Calu3 (cell line): ENCODE results near the gene OGFOD3. TPM values are rescaled to one million over a fixed set of nuclear protein-coding genes. Genes with fewer than 3 reads are reported as not detected.

Experiments used
- BruUV-seq: library from RNA; stranded (reverse); fragments of 400-500 nt; replicated peaks from 2 replicates; lab custom pipeline; 2021; lab: Mats Ljungman, UMichigan
- CTCF ChIA-PET: fragments of 300-600 bp; sonication (Branson Sonifier 250); formaldehyde crosslinking; loops from one replicate; lab custom pipeline; 2022; ENCODE audit warnings: antibody characterized with exemption; lab: Charles Lee
- DNase-seq: peaks from one replicate; pipeline ENCODE4 v3.0.0; 2022
- H3K27ac Mint-ChIP-seq: one replicate; pipeline ENCODE4 v1.8.0; 2022; ENCODE audit warnings: mixed read lengths; ENCODE audit not compliant: unreplicated experiment
- H3K27me3 Mint-ChIP-seq: one replicate; pipeline ENCODE4 v1.8.0; 2022; ENCODE audit warnings: mixed read lengths; ENCODE audit not compliant: unreplicated experiment
- H3K36me3 Mint-ChIP-seq: one replicate; pipeline ENCODE4 v1.8.0; 2022; ENCODE audit warnings: mild to moderate bottlenecking, moderate library complexity, mixed read lengths; ENCODE audit not compliant: insufficient read depth, unreplicated experiment
- H3K4me1 Mint-ChIP-seq: one replicate; pipeline ENCODE4 v1.8.0; 2022; ENCODE audit warnings: mild to moderate bottlenecking, low read depth, mixed read lengths; ENCODE audit not compliant: unreplicated experiment
- H3K4me3 Mint-ChIP-seq: one replicate; pipeline ENCODE4 v1.8.0; 2022; ENCODE audit warnings: mild to moderate bottlenecking, low read depth, moderate library complexity, mixed read lengths; ENCODE audit not compliant: unreplicated experiment
- H3K9me3 Mint-ChIP-seq: one replicate; pipeline ENCODE4 v1.8.0; 2022; ENCODE audit warnings: low read depth, mixed read lengths; ENCODE audit not compliant: unreplicated experiment
- CTCF ChIP-seq: fragments of 200-600 bp; IDR thresholded peaks from one replicate; pipeline ENCODE4 v1.8.0; 2022; ENCODE audit warnings: antibody characterized with exemption; ENCODE audit not compliant: unreplicated experiment
- intact Hi-C: fragments of 100-400 bp; cut with micrococcal nuclease; formaldehyde crosslinking; loops from one replicate; pipeline ENCODE4 v1.10.0; 2022; ENCODE audit not compliant: unreplicated experiment
- total RNA-seq: library from RNA; stranded (reverse); gene quantifications from 2 replicates; pipeline ENCODE4 v1.2.3, GENCODE V29; 2022

OGFOD3 gene
- total RNA-seq, 1 experiment from 2014 or later = 29.0 TPM

DNA sequence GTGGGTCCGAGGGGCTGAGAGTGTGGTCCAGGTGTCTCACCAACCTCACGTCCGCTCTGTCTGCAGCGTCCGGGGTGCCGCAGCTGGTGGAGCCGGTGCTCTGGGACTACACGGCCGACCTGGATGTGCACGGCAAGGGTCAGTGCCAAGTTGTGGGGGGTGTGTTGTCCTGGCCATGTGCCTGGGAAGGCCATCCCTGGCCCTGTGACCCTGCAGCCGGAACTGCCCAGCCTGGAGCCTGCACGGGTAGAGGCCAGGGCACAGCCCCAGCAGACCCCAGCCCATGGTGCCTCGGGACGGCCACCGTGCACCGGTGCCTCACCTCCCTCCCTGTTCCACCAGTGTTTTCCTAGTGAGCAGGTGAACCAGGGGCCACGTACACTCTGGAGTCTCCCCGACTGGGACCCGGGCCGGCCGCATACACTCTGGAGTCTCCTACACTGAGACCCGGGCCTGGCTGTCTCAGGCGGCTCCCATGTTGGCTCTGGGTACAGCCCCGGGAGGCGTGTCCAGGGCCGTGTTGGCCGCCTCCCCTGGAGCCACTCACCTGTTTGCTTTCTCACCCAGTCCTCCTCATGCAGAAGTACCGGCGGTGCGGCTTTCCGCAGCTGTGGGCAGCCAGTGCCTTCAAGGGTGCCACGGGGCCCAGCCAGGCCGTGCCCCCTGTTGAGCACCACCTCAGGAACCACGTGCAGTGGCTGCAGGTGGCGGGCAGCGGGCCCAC, 18.4 kb upstream of the OGFOD3 start:
- no peak for DNase-seq
- Mint-ChIP-seq H3K4me3 (no peak overlapping the region), H3K27ac (no peak overlapping the region), H3K27me3 (no peaks in the 10 kb centered on the region), H3K9me3 (no peaks in the 10 kb centered on the region), H3K4me1 (no peaks in the 10 kb centered on the region), H3K36me3 (peaks cover 14% of the 10 kb centered on the region)
- intact Hi-C loops = no loop called here
- BruUV-seq = no TSS peak
- no peak for TF ChIP-seq CTCF
- CTCF ChIA-PET = no interaction called here

- intact Hi-C loops = no loop called here
- Mint-ChIP-seq H3K9me3 (no peaks in the 10 kb centered on the region), H3K27ac (no peak overlapping the region), H3K4me1 (no peaks in the 10 kb centered on the region), H3K27me3 (no peaks in the 10 kb centered on the region), H3K36me3 (peaks cover 8% of the 10 kb centered on the region), H3K4me3 (no peak overlapping the region)
- no TSS peak for BruUV-seq
- no peak for TF ChIP-seq CTCF
- CTCF ChIA-PET = no interaction called here
- no peak for DNase-seq
Observed at GRCh38 chr17:82435601-82436583, 17.5 kb upstream of the OGFOD3 start.

- no peaks in the 10 kb centered on the region for H3K4me1 Mint-ChIP-seq
- DNase-seq = no peak
- TF ChIP-seq CTCF = no peak
- H3K4me3 Mint-ChIP-seq = no peak overlapping the region
- H3K9me3 Mint-ChIP-seq = no peaks in the 10 kb centered on the region
- no TSS peak for BruUV-seq
- CTCF ChIA-PET = no interaction called here
- intact Hi-C loops = no loop called here
- peaks cover under 1% of the 10 kb centered on the region for H3K36me3 Mint-ChIP-seq
- H3K27me3 Mint-ChIP-seq = no peaks in the 10 kb centered on the region
- H3K27ac Mint-ChIP-seq = no peak overlapping the region
Observed at GRCh38 chr17:82435103-82435502, 16.7 kb upstream of the OGFOD3 start.

DNA sequence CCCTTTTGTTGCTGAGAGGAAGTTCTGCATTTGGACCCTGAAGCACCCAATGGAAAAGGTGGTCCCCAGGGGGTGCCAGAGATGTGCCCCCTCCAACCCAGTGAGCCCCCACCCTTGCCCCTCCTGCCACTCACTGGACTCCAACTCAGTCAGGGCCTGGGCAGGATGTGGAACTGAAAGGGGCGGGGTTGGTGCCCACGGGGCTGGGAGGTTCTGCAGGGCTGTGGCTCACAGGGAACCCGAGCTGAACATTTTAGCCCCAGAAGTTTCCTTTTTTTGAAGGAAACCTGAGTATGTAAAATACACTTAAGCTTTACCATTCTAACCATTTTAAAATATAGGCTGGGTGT, 15.8 kb upstream of the OGFOD3 start:
- intact Hi-C loops = no loop called here
- no TSS peak for BruUV-seq
- no peaks in the 10 kb centered on the region for H3K27me3 Mint-ChIP-seq
- CTCF ChIA-PET = no interaction called here
- no peak overlapping the region for H3K4me3 Mint-ChIP-seq
- H3K9me3 Mint-ChIP-seq = no peaks in the 10 kb centered on the region
- H3K4me1 Mint-ChIP-seq = no peaks in the 10 kb centered on the region
- no peak overlapping the region for H3K27ac Mint-ChIP-seq
- TF ChIP-seq CTCF = no peak
- no peak for DNase-seq
- H3K36me3 Mint-ChIP-seq = no peaks in the 10 kb centered on the region
